PC-3 (cell line): Measurements from ENCODE around the gene PSKH1. TPM values are rescaled to one million over a fixed set of nuclear protein-coding genes. Genes with fewer than 3 reads are reported as not detected.

Source experiments
- ATAC-seq: fragments of 200-7000 bp; cut with Tn5 transposase; 2 replicates; pipeline ENCODE4 v1.9.1; 2020; ENCODE audit warnings: mild to moderate bottlenecking, moderate library complexity
- BruUV-seq: library from RNA; stranded (reverse); fragments of 400-500 nt; replicated peaks from 2 replicates; lab custom pipeline; 2021; lab: Mats Ljungman, UMichigan
- CTCF ChIA-PET: fragments of 300-600 bp; sonication (Branson Sonifier 250); formaldehyde crosslinking; loops from one replicate; lab custom pipeline; 2022; ENCODE audit warnings: antibody characterized with exemption; lab: Charles Lee
- POLR2A ChIA-PET: fragments of 300-600 bp; sonication (Branson Sonifier 250); formaldehyde crosslinking; loops from one replicate; lab custom pipeline; 2022; ENCODE audit warnings: antibody characterized with exemption; ENCODE audit not compliant: unreplicated experiment; lab: Charles Lee
- DNase-seq: peaks from one replicate; pipeline ENCODE4 v3.0.0-alpha.2; 2015
- H2AFZ ChIP-seq: fragments of 300-600 bp; sonication (generic); 2 replicates; pipeline ENCODE4 v1.6.0; 2016; ENCODE audit warnings: antibody characterized with exemption, low read length
- H3F3A ChIP-seq: fragments of 300-600 bp; sonication (generic); one replicate; pipeline ENCODE4 v1.6.0; 2017; ENCODE audit warnings: antibody characterized with exemption, low read length, control low read depth, mild to moderate bottlenecking; ENCODE audit not compliant: unreplicated experiment
- H3K27ac ChIP-seq: fragments of 300-600 bp; sonication (generic); 2 replicates; pipeline ENCODE4 v1.5.1; 2016; ENCODE audit warnings: mild to moderate bottlenecking, low read length
- H3K27me3 ChIP-seq: fragments of 300-600 bp; sonication (generic); 2 replicates; pipeline ENCODE4 v1.6.1; 2016; ENCODE audit warnings: low read length, mixed read lengths
- H3K36me3 ChIP-seq: fragments of 300-600 bp; sonication (generic); 2 replicates; pipeline ENCODE4 v1.6.1; 2016; ENCODE audit warnings: low read depth, mixed run types, low read length, mixed read lengths
- H3K4me1 ChIP-seq: fragments of 300-600 bp; sonication (generic); 2 replicates; pipeline ENCODE4 v1.5.1; 2016; ENCODE audit warnings: low read length; ENCODE audit not compliant: insufficient read depth
- H3K4me2 ChIP-seq: fragments of 300-600 bp; sonication (generic); 2 replicates; pipeline ENCODE4 v1.6.0; 2016; ENCODE audit warnings: low read length
- H3K4me3 ChIP-seq: fragments of 300-600 bp; sonication (generic); 2 replicates; pipeline ENCODE4 v1.5.1; 2016; ENCODE audit warnings: mild to moderate bottlenecking, low read length, mixed read lengths
- H3K79me2 ChIP-seq: fragments of 300-600 bp; sonication (generic); 2 replicates; pipeline ENCODE4 v1.6.1; 2017; ENCODE audit warnings: low read length, mixed read lengths
- H3K9ac ChIP-seq: fragments of 300-600 bp; sonication (generic); 2 replicates; pipeline ENCODE4 v1.6.0; 2016; ENCODE audit warnings: mild to moderate bottlenecking, low read length
- H3K9me2 ChIP-seq: fragments of 300-600 bp; sonication (generic); replicated peaks from 2 replicates; pipeline ENCODE4 v1.6.1; 2016; ENCODE audit warnings: mixed run types, low read length, mixed read lengths
- H3K9me3 ChIP-seq: fragments of 300-600 bp; sonication (generic); 2 replicates; pipeline ENCODE4 v1.6.1; 2016; ENCODE audit warnings: low read length, mixed read lengths
- H4K20me1 ChIP-seq: fragments of 300-600 bp; sonication (generic); 2 replicates; pipeline ENCODE4 v1.6.1; 2016; ENCODE audit warnings: low read length, mixed read lengths
- EZH2 ChIP-seq: fragments of 300-600 bp; sonication (generic); IDR thresholded peaks from one replicate; pipeline ENCODE4 v1.6.1; 2017; ENCODE audit warnings: antibody characterized with exemption, mild to moderate bottlenecking, low read length; ENCODE audit not compliant: unreplicated experiment
- EZH2phosphoT487 ChIP-seq: fragments of 300-600 bp; sonication (generic); IDR thresholded peaks from 2 replicates; pipeline ENCODE4 v1.6.1; 2018; ENCODE audit warnings: mild to moderate bottlenecking, antibody characterized with exemption, low read length, borderline replicate concordance
- intact Hi-C: fragments of 100-400 bp; cut with micrococcal nuclease; formaldehyde crosslinking; loops from 2 replicates; pipeline ENCODE4 v1.9.0; 2023
- total RNA-seq: library from RNA; depleted of rRNA; stranded (reverse); fragments of >200 nt; gene quantifications from 2 replicates; pipeline ENCODE4 v1.2.3, GENCODE V29; 2014
- TF ChIP-seq, protein P1 (sequence below): fragments of 300-600 bp; sonication (generic); conservative IDR thresholded peaks from 2 replicates; pipeline ENCODE4 v1.5.1; 2017; ENCODE audit warnings: antibody characterized with exemption, low read depth, mild to moderate bottlenecking, low read length

Gene PSKH1
- total RNA-seq, 1 experiment from 2014 or later, result 6.6 TPM

DNA sequence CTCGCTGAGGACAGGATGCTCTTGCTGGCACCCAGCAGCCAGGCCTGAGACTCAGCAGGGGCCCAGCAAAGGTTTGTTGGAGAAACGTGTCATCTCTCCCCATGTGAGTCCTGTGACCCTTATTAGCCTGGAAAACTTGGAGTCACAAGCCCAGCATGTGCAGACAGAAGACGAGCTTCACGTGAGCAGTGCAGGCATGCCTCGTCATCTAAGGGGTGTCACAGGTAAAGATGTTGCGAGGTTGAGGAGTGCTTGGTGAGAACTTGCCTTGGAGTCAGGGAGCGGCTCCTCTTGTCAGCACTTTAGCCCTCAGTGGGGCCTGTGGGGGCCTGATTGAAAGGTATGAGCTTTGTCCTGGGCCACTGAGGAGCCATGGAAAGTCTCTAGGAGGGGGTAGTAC lies 40.8 kb downstream of the PSKH1 start:
- TF ChIP-seq EZH2 (no peak), EZH2phosphoT487 (no peak)
- TF ChIP-seq, protein P1, sequence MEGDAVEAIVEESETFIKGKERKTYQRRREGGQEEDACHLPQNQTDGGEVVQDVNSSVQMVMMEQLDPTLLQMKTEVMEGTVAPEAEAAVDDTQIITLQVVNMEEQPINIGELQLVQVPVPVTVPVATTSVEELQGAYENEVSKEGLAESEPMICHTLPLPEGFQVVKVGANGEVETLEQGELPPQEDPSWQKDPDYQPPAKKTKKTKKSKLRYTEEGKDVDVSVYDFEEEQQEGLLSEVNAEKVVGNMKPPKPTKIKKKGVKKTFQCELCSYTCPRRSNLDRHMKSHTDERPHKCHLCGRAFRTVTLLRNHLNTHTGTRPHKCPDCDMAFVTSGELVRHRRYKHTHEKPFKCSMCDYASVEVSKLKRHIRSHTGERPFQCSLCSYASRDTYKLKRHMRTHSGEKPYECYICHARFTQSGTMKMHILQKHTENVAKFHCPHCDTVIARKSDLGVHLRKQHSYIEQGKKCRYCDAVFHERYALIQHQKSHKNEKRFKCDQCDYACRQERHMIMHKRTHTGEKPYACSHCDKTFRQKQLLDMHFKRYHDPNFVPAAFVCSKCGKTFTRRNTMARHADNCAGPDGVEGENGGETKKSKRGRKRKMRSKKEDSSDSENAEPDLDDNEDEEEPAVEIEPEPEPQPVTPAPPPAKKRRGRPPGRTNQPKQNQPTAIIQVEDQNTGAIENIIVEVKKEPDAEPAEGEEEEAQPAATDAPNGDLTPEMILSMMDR, result no peak
- DNase-seq (no peak), ATAC-seq (no peak)
- no peaks in the 10 kb centered on the region for H4K20me1 ChIP-seq
- H3K36me3 ChIP-seq, result no peaks in the 10 kb centered on the region
- H3K27me3 ChIP-seq, result no peaks in the 10 kb centered on the region
- H3K27ac ChIP-seq, result no peak overlapping the region
- intact Hi-C loops, result no loop called here
- H3K79me2 ChIP-seq, result peaks cover 31% of the 10 kb centered on the region
- peaks cover 14% of the 10 kb centered on the region; the same call in 1 of the 2 replicates for H3K4me1 ChIP-seq
- H3K4me2 ChIP-seq, result peak overlapping the region; percentile 84; the same call in 1 of the 2 replicates
- peak overlapping the region; percentile 88; the same call in 1 of the 2 replicates for H3K4me3 ChIP-seq
- no peak overlapping the region for H3K9ac ChIP-seq
- H3K9me3 ChIP-seq, result no peaks in the 10 kb centered on the region
- CTCF ChIA-PET, result no interaction called here
- POLR2A ChIA-PET, result no interaction called here
- no peaks in the 10 kb centered on the region for H3K9me2 ChIP-seq
- no TSS peak for BruUV-seq
- H3F3A ChIP-seq, result no peaks in the 10 kb centered on the region
- H2AFZ ChIP-seq, result no peak overlapping the region

- POLR2A ChIA-PET, result interaction anchor here (0.7 kb wide), 1 partner anchor 9 kb away, joined by 3 read pairs; no protein-coding TSS in a partner anchor
- TF ChIP-seq, protein P1, result no peak
- TF ChIP-seq EZH2phosphoT487 (no peak), EZH2 (no peak)
- Histone ChIP-seq H3K27ac (no peak overlapping the region), H3K4me1 (peaks cover 14% of the 10 kb centered on the region; the same call in 1 of the 2 replicates), H3F3A (no peaks in the 10 kb centered on the region), H3K4me3 (peak overlapping the region; percentile 88), H3K79me2 (peaks cover 31% of the 10 kb centered on the region), H3K4me2 (peak overlapping the region; percentile 84), H3K9me2 (no peaks in the 10 kb centered on the region), H3K9ac (peak overlapping the region; percentile 85), H3K27me3 (no peaks in the 10 kb centered on the region), H3K36me3 (no peaks in the 10 kb centered on the region), H2AFZ (peak overlapping the region; percentile 71), H3K9me3 (no peaks in the 10 kb centered on the region), H4K20me1 (no peaks in the 10 kb centered on the region)
- CTCF ChIA-PET, result interaction anchor here (0.6 to 1.5 kb wide), 2 partner anchors 101 to 161 kb away, joined by 3 read pairs; no protein-coding TSS in a partner anchor
- peak; percentile 12 for ATAC-seq
- BruUV-seq, result no TSS peak
- no peak for DNase-seq
- intact Hi-C loops, result no loop called here
Observed at GRCh38 chr16:67934306-67935100, 41.4 kb downstream of the PSKH1 start.

GRCh38 chr16:67935101-67935401 lies 42.0 kb downstream of the PSKH1 start:
- no TSS peak for BruUV-seq
- Histone ChIP-seq H3K27ac (no peak overlapping the region), H3K9me2 (no peaks in the 10 kb centered on the region), H3K79me2 (peaks cover 31% of the 10 kb centered on the region), H3K4me3 (peak overlapping the region; percentile 88), H3F3A (no peaks in the 10 kb centered on the region), H3K27me3 (no peaks in the 10 kb centered on the region), H3K4me1 (peaks cover 14% of the 10 kb centered on the region; the same call in 1 of the 2 replicates), H3K9ac (peak overlapping the region; percentile 85), H3K4me2 (peak overlapping the region; percentile 84), H3K9me3 (no peaks in the 10 kb centered on the region), H2AFZ (peak overlapping the region; percentile 71), H3K36me3 (no peaks in the 10 kb centered on the region), H4K20me1 (no peaks in the 10 kb centered on the region)
- ChIA-PET POLR2A (no interaction called here), CTCF (interaction anchor here (0.6 to 1.5 kb wide), 2 partner anchors 101 to 162 kb away, joined by 3 read pairs; no protein-coding TSS in a partner anchor)
- DNase-seq, result peak; percentile 12
- TF ChIP-seq EZH2 (no peak), EZH2phosphoT487 (no peak)
- TF ChIP-seq, protein P1, result no peak
- ATAC-seq, result peak; percentile 14
- intact Hi-C loops, result no loop called here
